Osteoblast (primary cell): ENCODE measurements around the gene SLC44A5. TPM values are rescaled to one million over a fixed set of nuclear protein-coding genes. Genes with fewer than 3 reads are reported as not detected.

Experiments used
- DNase-seq: peaks from one replicate; pipeline ENCODE4 v3.0.0; 2011; ENCODE audit warnings: low spot score, mixed read lengths; ENCODE audit not compliant: insufficient read length; ENCODE audit errors: missing footprints
- H2AFZ ChIP-seq: 2 replicates; pipeline ENCODE4 v1.6.0; 2011; ENCODE audit warnings: mild to moderate bottlenecking, low read length
- H3K27ac ChIP-seq: 2 replicates; pipeline ENCODE4 v1.5.1; 2011; ENCODE audit warnings: mild to moderate bottlenecking, low read depth, low read length, moderate library complexity
- H3K27me3 ChIP-seq: 2 replicates; pipeline ENCODE4 v1.6.0; 2012; ENCODE audit warnings: mild to moderate bottlenecking, control low read depth, inconsistent platforms, low read length, moderate library complexity; ENCODE audit not compliant: insufficient read depth
- H3K36me3 ChIP-seq: 2 replicates; pipeline ENCODE4 v1.5.1; 2011; ENCODE audit warnings: mild to moderate bottlenecking, low read length, control low read depth, moderate library complexity; ENCODE audit not compliant: insufficient read depth
- H3K4me1 ChIP-seq: 2 replicates; pipeline ENCODE4 v1.5.1; 2011; ENCODE audit warnings: mild to moderate bottlenecking, low read length, control low read depth, moderate library complexity; ENCODE audit not compliant: insufficient read depth
- H3K4me2 ChIP-seq: 2 replicates; pipeline ENCODE4 v1.6.0; 2011; ENCODE audit warnings: mild to moderate bottlenecking, low read length; ENCODE audit not compliant: insufficient read depth
- H3K4me3 ChIP-seq: fragments of 200-600 bp; sonication (generic); 3 replicates; pipeline ENCODE4 v1.5.1; 2012; ENCODE audit warnings: mild to moderate bottlenecking, low read length, inconsistent platforms; ENCODE audit not compliant: insufficient read depth
- H3K79me2 ChIP-seq: 2 replicates; pipeline ENCODE4 v1.6.0; 2012; ENCODE audit warnings: mild to moderate bottlenecking, low read length, control low read depth, inconsistent platforms; ENCODE audit not compliant: insufficient read depth
- H3K9me3 ChIP-seq: 2 replicates; pipeline ENCODE4 v1.5.1; 2011; ENCODE audit warnings: low read depth, low read length, control low read depth
- H4K20me1 ChIP-seq: 2 replicates; pipeline ENCODE4 v1.6.0; 2012; ENCODE audit warnings: mild to moderate bottlenecking, low read length, control low read depth; ENCODE audit not compliant: insufficient read depth
- total RNA-seq: library from RNA; depleted of rRNA; stranded (reverse); fragments of >200 nt; gene quantifications from 2 replicates; pipeline ENCODE4 v1.2.3, GENCODE V29; 2012
- TF ChIP-seq, protein P1 (sequence below): IDR thresholded peaks from 2 replicates; pipeline ENCODE4 v1.5.1; 2011; ENCODE audit warnings: mild to moderate bottlenecking, low read depth, low read length, moderate library complexity; ENCODE audit errors: extremely low read depth

The SLC44A5 gene
- total RNA-seq, 1 donor: 0.36 TPM

DNA sequence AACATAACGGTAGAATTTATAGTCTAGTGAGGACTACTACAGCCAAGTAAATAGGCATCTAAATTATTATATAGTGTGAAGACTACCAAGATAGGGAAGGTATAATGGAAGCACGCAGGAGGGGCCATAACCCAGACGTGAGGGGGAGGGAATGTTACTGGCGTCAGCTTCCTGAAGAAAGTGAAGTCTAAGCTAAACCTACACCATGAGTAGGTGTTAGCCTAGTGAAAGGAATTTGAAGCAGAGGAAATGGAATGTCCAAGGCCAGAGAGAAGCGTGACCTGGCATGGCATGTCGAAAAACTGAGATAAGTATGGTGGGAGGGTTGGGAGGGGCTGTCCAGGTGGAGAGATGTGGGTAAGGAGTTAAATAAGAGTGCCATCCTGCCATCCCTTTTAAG lies 140.5 kb downstream of the SLC44A5 start:
- TF ChIP-seq, protein P1, sequence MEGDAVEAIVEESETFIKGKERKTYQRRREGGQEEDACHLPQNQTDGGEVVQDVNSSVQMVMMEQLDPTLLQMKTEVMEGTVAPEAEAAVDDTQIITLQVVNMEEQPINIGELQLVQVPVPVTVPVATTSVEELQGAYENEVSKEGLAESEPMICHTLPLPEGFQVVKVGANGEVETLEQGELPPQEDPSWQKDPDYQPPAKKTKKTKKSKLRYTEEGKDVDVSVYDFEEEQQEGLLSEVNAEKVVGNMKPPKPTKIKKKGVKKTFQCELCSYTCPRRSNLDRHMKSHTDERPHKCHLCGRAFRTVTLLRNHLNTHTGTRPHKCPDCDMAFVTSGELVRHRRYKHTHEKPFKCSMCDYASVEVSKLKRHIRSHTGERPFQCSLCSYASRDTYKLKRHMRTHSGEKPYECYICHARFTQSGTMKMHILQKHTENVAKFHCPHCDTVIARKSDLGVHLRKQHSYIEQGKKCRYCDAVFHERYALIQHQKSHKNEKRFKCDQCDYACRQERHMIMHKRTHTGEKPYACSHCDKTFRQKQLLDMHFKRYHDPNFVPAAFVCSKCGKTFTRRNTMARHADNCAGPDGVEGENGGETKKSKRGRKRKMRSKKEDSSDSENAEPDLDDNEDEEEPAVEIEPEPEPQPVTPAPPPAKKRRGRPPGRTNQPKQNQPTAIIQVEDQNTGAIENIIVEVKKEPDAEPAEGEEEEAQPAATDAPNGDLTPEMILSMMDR: no peak
- Histone ChIP-seq H3K36me3 (no peaks in the 10 kb centered on the region), H2AFZ (no peak overlapping the region), H3K4me1 (no peaks in the 10 kb centered on the region), H3K27ac (no peak overlapping the region), H3K79me2 (no peaks in the 10 kb centered on the region), H3K4me3 (no peak overlapping the region), H3K9me3 (no peaks in the 10 kb centered on the region), H3K4me2 (no peak overlapping the region), H4K20me1 (no peaks in the 10 kb centered on the region), H3K27me3 (no peaks in the 10 kb centered on the region)
- no peak for DNase-seq

GRCh38 chr1:75469586-75470173 lies 141.2 kb downstream of the SLC44A5 start:
- Histone ChIP-seq H3K36me3 (no peaks in the 10 kb centered on the region), H3K79me2 (no peaks in the 10 kb centered on the region), H3K4me1 (no peaks in the 10 kb centered on the region), H3K9me3 (no peaks in the 10 kb centered on the region), H3K4me2 (no peak overlapping the region), H3K27ac (no peak overlapping the region), H4K20me1 (no peaks in the 10 kb centered on the region), H3K27me3 (no peaks in the 10 kb centered on the region), H2AFZ (no peak overlapping the region), H3K4me3 (no peak overlapping the region)
- no peak for DNase-seq
- TF ChIP-seq, protein P1: no peak

DNA sequence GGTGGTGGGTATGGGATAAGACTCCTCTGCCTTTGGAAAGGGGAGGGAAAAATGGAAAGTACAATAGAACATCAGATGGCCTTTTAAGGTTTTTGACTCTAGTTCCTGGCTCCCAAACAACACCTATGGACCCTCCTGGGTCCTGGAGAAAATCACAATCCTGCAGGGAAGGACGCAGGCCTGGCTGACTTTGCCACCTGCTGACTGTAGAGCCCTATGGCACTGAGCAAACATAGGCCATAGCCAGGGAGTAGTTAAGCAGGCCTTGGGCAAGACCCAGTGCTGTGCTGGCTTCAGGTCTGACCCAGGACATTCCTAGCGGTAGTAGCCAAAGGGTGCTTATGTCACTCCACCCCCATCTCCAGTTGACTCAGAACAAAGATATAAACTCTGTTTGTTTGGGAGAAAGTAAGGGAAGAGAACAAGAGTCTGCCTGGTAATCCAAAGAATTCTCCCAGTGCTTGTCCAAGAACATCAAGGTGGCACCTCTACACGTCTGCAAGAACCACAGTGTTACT lies 149.0 kb downstream of the SLC44A5 start:
- TF ChIP-seq, protein P1: no peak
- H3K79me2 ChIP-seq: no peaks in the 10 kb centered on the region
- H3K36me3 ChIP-seq: no peaks in the 10 kb centered on the region
- H4K20me1 ChIP-seq: no peaks in the 10 kb centered on the region
- no peaks in the 10 kb centered on the region for H3K27me3 ChIP-seq
- H2AFZ ChIP-seq: no peak overlapping the region
- no peaks in the 10 kb centered on the region for H3K4me1 ChIP-seq
- H3K4me3 ChIP-seq: no peak overlapping the region
- H3K4me2 ChIP-seq: no peak overlapping the region
- DNase-seq: no peak
- H3K9me3 ChIP-seq: no peaks in the 10 kb centered on the region
- no peak overlapping the region for H3K27ac ChIP-seq

DNA sequence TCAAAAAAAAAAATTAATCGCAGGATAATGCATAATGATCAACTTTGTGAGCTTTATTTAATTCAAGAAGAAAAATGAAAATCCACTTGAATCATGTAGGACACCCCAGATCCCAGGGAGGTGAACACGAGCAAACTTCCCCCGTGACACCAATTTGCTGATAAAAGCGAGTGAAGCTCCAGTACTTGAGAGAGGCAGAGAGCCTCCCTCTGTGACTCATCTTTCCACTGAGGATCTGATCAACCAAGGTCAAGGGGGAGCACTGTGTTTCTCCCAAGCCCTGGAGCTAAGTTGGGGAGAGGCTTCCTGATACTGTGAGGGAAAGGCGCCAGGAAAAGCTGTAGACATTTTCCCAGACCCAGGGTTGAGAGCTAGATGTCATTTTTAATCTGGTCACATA lies 160.9 kb downstream of the SLC44A5 start:
- no peaks in the 10 kb centered on the region for H3K4me1 ChIP-seq
- H2AFZ ChIP-seq: no peak overlapping the region
- TF ChIP-seq, protein P1: no peak
- H3K36me3 ChIP-seq: no peaks in the 10 kb centered on the region
- no peak overlapping the region for H3K27ac ChIP-seq
- no peak overlapping the region for H3K4me2 ChIP-seq
- H4K20me1 ChIP-seq: no peaks in the 10 kb centered on the region
- H3K79me2 ChIP-seq: no peaks in the 10 kb centered on the region
- H3K4me3 ChIP-seq: no peak overlapping the region
- no peaks in the 10 kb centered on the region for H3K9me3 ChIP-seq
- no peaks in the 10 kb centered on the region for H3K27me3 ChIP-seq
- DNase-seq: no peak
